MCF 10A (cell line): ENCODE measurements around the gene TUFT1. TPM values are rescaled to one million over a fixed set of nuclear protein-coding genes. Genes with fewer than 3 reads are reported as not detected.

ENCODE experiments used
- BruUV-seq: library from RNA; stranded (reverse); fragments of 400-500 nt; replicated peaks from 2 replicates; lab custom pipeline; 2021; lab: Mats Ljungman, UMichigan
- CTCF ChIA-PET: fragments of 300-600 bp; sonication (Branson Sonifier 250); formaldehyde crosslinking; extraction: SDS; loops from one replicate; lab custom pipeline; 2021; ENCODE audit warnings: antibody characterized with exemption, inconsistent platforms; lab: Yijun Ruan, JAX
- POLR2A ChIA-PET: fragments of 300-600, 350-650 bp; sonication (Branson Sonifier 250); formaldehyde crosslinking; extraction: SDS; loops from one replicate; lab custom pipeline; 2020; ENCODE audit warnings: antibody characterized with exemption, inconsistent platforms; lab: Yijun Ruan, JAX
- DNase-seq: peaks from one replicate; pipeline ENCODE4 v3.0.0-alpha.2; 2018; ENCODE audit not compliant: unreplicated experiment
- H3K27ac Mint-ChIP-seq: one replicate; pipeline ENCODE4 v1.8.0; 2022; ENCODE audit warnings: mild to moderate bottlenecking, low read depth, mixed read lengths; ENCODE audit not compliant: unreplicated experiment
- H3K27me3 Mint-ChIP-seq: one replicate; pipeline ENCODE4 v1.8.0; 2022; ENCODE audit warnings: mixed read lengths; ENCODE audit not compliant: insufficient read depth, unreplicated experiment
- H3K36me3 Mint-ChIP-seq: one replicate; pipeline ENCODE4 v1.8.0; 2022; ENCODE audit warnings: mild to moderate bottlenecking, moderate library complexity, mixed read lengths; ENCODE audit not compliant: insufficient read depth, unreplicated experiment
- H3K4me1 Mint-ChIP-seq: one replicate; pipeline ENCODE4 v1.8.0; 2022; ENCODE audit warnings: mixed read lengths; ENCODE audit not compliant: insufficient read depth, unreplicated experiment
- H3K4me3 Mint-ChIP-seq: one replicate; pipeline ENCODE4 v1.8.0; 2022; ENCODE audit warnings: mild to moderate bottlenecking, moderate library complexity, mixed read lengths; ENCODE audit not compliant: unreplicated experiment
- H3K9me3 Mint-ChIP-seq: one replicate; pipeline ENCODE4 v1.8.0; 2022; ENCODE audit warnings: mixed read lengths; ENCODE audit not compliant: unreplicated experiment
- CTCF ChIP-seq: fragments of 200-600 bp; IDR thresholded peaks from one replicate; pipeline ENCODE4 v1.8.0; 2022; ENCODE audit warnings: antibody characterized with exemption, mild to moderate bottlenecking; ENCODE audit not compliant: unreplicated experiment
- intact Hi-C: fragments of 100-400 bp; cut with micrococcal nuclease; formaldehyde crosslinking; loops from 2 replicates; pipeline ENCODE4 v1.14.1; 2022
- total RNA-seq: library from RNA; stranded (reverse); gene quantifications from 2 replicates; pipeline ENCODE4 v1.2.3, GENCODE V29; 2022

The TUFT1 gene
- total RNA-seq, 1 experiment from 2014 or later: 162 TPM

DNA sequence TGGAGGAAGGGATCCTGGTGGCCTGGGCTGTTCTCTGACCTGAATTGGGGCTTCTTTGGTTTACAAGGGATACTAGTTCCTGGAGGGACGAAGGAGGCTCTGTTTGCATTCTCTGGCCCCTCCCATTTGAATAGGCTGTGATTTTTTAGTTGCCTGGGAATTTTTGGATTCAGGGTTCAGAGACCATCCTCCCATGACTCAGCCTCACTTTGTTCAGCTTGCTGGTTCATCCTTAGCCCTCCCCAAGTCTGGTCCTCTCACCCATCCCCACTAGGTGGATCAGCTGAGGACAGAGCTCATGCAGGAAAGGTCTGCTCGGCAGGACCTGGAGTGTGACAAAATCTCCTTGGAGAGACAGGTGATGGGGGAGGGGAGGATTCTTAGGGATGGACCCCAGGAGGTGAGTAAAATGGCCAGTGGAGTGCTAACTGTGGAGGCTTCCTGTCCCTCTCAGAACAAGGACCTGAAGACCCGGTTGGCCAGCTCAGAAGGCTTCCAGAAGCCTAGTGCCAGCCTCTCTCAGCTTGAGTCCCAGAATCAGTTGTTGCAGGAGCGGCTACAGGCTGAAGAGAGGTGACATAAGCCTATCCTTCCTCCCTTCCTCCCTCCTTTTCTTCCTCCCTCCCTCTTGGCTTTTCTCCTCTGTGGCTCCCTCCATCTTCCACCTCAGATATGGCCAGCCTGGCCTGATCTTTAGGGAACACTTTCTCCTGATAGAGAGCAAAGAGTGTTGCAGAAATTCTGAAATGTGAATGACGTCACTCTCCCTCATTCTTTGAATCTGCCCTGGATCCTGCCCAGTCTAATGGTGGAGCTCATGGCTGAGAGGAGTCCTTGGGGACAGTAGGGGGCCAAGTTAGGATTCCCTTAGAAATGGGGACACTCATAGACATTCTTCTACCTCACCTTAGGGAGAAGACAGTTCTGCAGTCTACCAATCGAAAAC, 4.5 kb upstream of the TUFT1 start:
- no TSS peak for BruUV-seq
- POLR2A ChIA-PET: interaction anchor here (0.6 to 1.8 kb wide), 5 partner anchors 12 to 76 kb away, joined by 3 to 5 read pairs (median 3); partner anchors contain the start of gene POGZ
- Mint-ChIP-seq H3K27ac (no peak overlapping the region), H3K36me3 (peaks cover 8% of the 10 kb centered on the region), H3K4me1 (peaks cover 30% of the 10 kb centered on the region), H3K9me3 (no peaks in the 10 kb centered on the region), H3K4me3 (no peak overlapping the region), H3K27me3 (no peaks in the 10 kb centered on the region)
- CTCF ChIA-PET: interaction anchor here (0.6 to 6.3 kb wide), 28 partner anchors 9 to 1852 kb away, joined by 3 to 53 read pairs (median 4); partner anchors contain the start of genes CGN and MRPL9
- TF ChIP-seq CTCF: no peak
- no peak for DNase-seq
- intact Hi-C loops: no loop called here

DNA sequence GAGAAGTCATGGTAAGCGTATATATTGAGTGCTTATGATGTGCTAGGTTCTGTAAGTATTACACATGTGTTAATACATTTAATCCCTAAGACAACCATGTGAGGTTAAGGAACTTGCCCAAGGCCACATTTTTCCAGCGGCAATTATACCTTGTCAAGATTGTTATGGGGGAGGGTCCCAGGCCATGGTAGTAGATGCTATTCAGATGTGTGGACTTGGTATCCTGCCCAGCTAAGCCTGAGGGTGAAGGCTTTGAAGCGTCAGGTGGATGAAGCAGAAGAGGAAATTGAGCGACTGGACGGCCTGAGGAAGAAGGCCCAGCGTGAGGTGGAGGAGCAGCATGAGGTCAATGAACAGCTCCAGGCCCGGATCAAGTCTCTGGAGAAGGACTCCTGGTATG, 3.6 kb upstream of the TUFT1 start:
- ChIA-PET CTCF (interaction anchor here (0.6 to 6.3 kb wide), 16 partner anchors 13 to 1138 kb away, joined by 3 to 53 read pairs (median 4); partner anchors contain the start of genes MRPL9 and THEM5), POLR2A (interaction anchor here (0.6 to 5.6 kb wide), 15 partner anchors 9 to 510 kb away, joined by 3 to 90 read pairs (median 5); partner anchors contain the start of genes CGN and POGZ)
- peaks cover 10% of the 10 kb centered on the region for H3K36me3 Mint-ChIP-seq
- peaks cover 37% of the 10 kb centered on the region for H3K4me1 Mint-ChIP-seq
- peak overlapping the region; percentile 83 for H3K27ac Mint-ChIP-seq
- no peak for TF ChIP-seq CTCF
- H3K4me3 Mint-ChIP-seq: no peak overlapping the region
- H3K27me3 Mint-ChIP-seq: no peaks in the 10 kb centered on the region
- intact Hi-C loops: no loop called here
- DNase-seq: no peak
- BruUV-seq: no TSS peak
- no peaks in the 10 kb centered on the region for H3K9me3 Mint-ChIP-seq

- no TSS peak for BruUV-seq
- POLR2A ChIA-PET: interaction anchor here (0.6 to 5.6 kb wide), 19 partner anchors 9 to 510 kb away, joined by 3 to 90 read pairs (median 4); partner anchors contain the start of genes CGN, POGZ and SNX27
These were observed 3.0 kb upstream of the TUFT1 start for GRCh38 chr1:151537112-151537511.

More at GRCh38 chr1:151537112-151537511, 3.0 kb upstream of the TUFT1 start:
- DNase-seq: peak; percentile 96
- TF ChIP-seq CTCF: no peak
- intact Hi-C loops: no loop called here
- peak overlapping the region; percentile 83 for H3K27ac Mint-ChIP-seq
- H3K4me1 Mint-ChIP-seq: peaks cover 43% of the 10 kb centered on the region
- CTCF ChIA-PET: interaction anchor here (0.6 to 6.3 kb wide), 18 partner anchors 9 to 372 kb away, joined by 3 to 53 read pairs (median 4); partner anchors contain the start of genes CGN, MRPL9 and THEM5
- peaks cover 10% of the 10 kb centered on the region for H3K36me3 Mint-ChIP-seq
- H3K4me3 Mint-ChIP-seq: no peak overlapping the region
- H3K9me3 Mint-ChIP-seq: no peaks in the 10 kb centered on the region
- no peaks in the 10 kb centered on the region for H3K27me3 Mint-ChIP-seq
